ENCODE measurements around the gene SMARCA1. TPM values are rescaled to one million over a fixed set of nuclear protein-coding genes. Genes with fewer than 3 reads are reported as not detected.
"Not testable (repeated sequence)": the region's sequence is repeated elsewhere in the genome, so short reads cannot be mapped to it uniquely, and the experiment has no call there.

Gene SMARCA1
- total and polyA plus RNA-seq, 3 experiments from 2014 or later: 0.11 to 0.38 TPM; not detected in 1

- no peak for DNase-seq
- Histone ChIP-seq H3K4me1 (ENCODE audit: insufficient read depth, low read length) (no peaks in the 10 kb centered on the region), H3K36me3 (ENCODE audit: insufficient read depth, low read length) (no peaks in the 10 kb centered on the region), H3K9me3 (ENCODE audit: low read length) (no peaks in the 10 kb centered on the region), H3K4me3 (ENCODE audit: low read length) (no peak overlapping the region), H3K27me3 (ENCODE audit: insufficient read depth, low read length, poor library complexity, severe bottlenecking) (no peaks in the 10 kb centered on the region), H3K27ac (ENCODE audit: low read depth, low read length) (no peak overlapping the region)
- H3K36me3 Mint-ChIP-seq: peaks cover 0 to 7% (median 0%) of the 10 kb centered on the region in 3 donors
- no peaks in the 10 kb centered on the region for H3K4me1 Mint-ChIP-seq
- no peaks in the 10 kb centered on the region for H3K9me3 Mint-ChIP-seq
- no peak overlapping the region for H3K27ac Mint-ChIP-seq
- ChIA-PET POLR2A (no interaction called here), CTCF (interaction anchor here (1.5 kb wide), 1 partner anchor 17 kb away, joined by 3 read pairs; the partner anchor contains the start of gene OCRL)
- peaks cover 0 to 4% of the 10 kb centered on the region in 2 donors for H3K27me3 Mint-ChIP-seq
- no peak overlapping the region for H3K4me3 Mint-ChIP-seq
Measured at GRCh38 chrX:129557844-129558480, 34.7 kb upstream of the SMARCA1 start.

- no peak for DNase-seq
- Histone ChIP-seq H3K4me1 (ENCODE audit: insufficient read depth, low read length) (no peaks in the 10 kb centered on the region), H3K4me3 (ENCODE audit: low read length) (no peak overlapping the region), H3K27ac (ENCODE audit: low read depth, low read length) (peak overlapping the region; percentile 43), H3K27me3 (ENCODE audit: insufficient read depth, low read length, poor library complexity, severe bottlenecking) (no peaks in the 10 kb centered on the region), H3K36me3 (ENCODE audit: insufficient read depth, low read length) (no peaks in the 10 kb centered on the region), H3K9me3 (ENCODE audit: low read length) (no peaks in the 10 kb centered on the region)
- Mint-ChIP-seq H3K4me3 (no peak overlapping the region), H3K9me3 (no peaks in the 10 kb centered on the region), H3K27ac (no peak overlapping the region), H3K36me3 (peaks cover 0 to 5% (median 0%) of the 10 kb centered on the region in 3 donors), H3K4me1 (no peaks in the 10 kb centered on the region), H3K27me3 (peaks cover 3 to 5% of the 10 kb centered on the region in 2 donors)
- POLR2A ChIA-PET: no interaction called here
- CTCF ChIA-PET: interaction anchor here (1.5 kb wide), 1 partner anchor 16 kb away, joined by 3 read pairs; the partner anchor contains the start of gene OCRL
Measured at GRCh38 chrX:129556806-129557315, 33.6 kb upstream of the SMARCA1 start.

- POLR2A ChIA-PET; H3K36me3 Mint-ChIP-seq; CTCF ChIA-PET; H3K4me3 Mint-ChIP-seq; H3K4me1 ChIP-seq (ENCODE audit: insufficient read depth, low read length); H3K4me3 ChIP-seq (ENCODE audit: low read length); H3K9me3 Mint-ChIP-seq; H3K27ac ChIP-seq (ENCODE audit: low read depth, low read length); H3K9me3 ChIP-seq (ENCODE audit: low read length); H3K27me3 ChIP-seq (ENCODE audit: insufficient read depth, low read length, poor library complexity, severe bottlenecking); H3K4me1 Mint-ChIP-seq; DNase-seq; H3K36me3 ChIP-seq (ENCODE audit: insufficient read depth, low read length); H3K27me3 Mint-ChIP-seq; H3K27ac Mint-ChIP-seq: not testable (repeated sequence)
Measured at GRCh38 chrX:129554816-129555215, 31.5 kb upstream of the SMARCA1 start.

- no peak overlapping the region for H3K27ac ChIP-seq (ENCODE audit: low read depth, low read length)
- no peaks in the 10 kb centered on the region for H3K27me3 ChIP-seq (ENCODE audit: insufficient read depth, low read length, poor library complexity, severe bottlenecking)
- H3K4me1 ChIP-seq (ENCODE audit: insufficient read depth, low read length): no peaks in the 10 kb centered on the region
- H3K9me3 ChIP-seq (ENCODE audit: low read length): no peaks in the 10 kb centered on the region
- no peak overlapping the region for H3K4me3 ChIP-seq (ENCODE audit: low read length)
- no peak for DNase-seq
- POLR2A ChIA-PET: no interaction called here
- CTCF ChIA-PET: no interaction called here
- Mint-ChIP-seq H3K4me1 (no peaks in the 10 kb centered on the region), H3K36me3 (no peaks in the 10 kb centered on the region), H3K9me3 (no peaks in the 10 kb centered on the region), H3K27ac (no peak overlapping the region), H3K27me3 (peaks cover 4% of the 10 kb centered on the region in 2 donors), H3K4me3 (no peak overlapping the region)
- H3K36me3 ChIP-seq (ENCODE audit: insufficient read depth, low read length): no peaks in the 10 kb centered on the region
Measured at GRCh38 chrX:129553619-129554288, 30.5 kb upstream of the SMARCA1 start.

- Mint-ChIP-seq H3K4me1 (no peaks in the 10 kb centered on the region), H3K4me3 (no peak overlapping the region), H3K9me3 (no peaks in the 10 kb centered on the region), H3K36me3 (no peaks in the 10 kb centered on the region), H3K27me3 (peaks cover 2 to 4% of the 10 kb centered on the region in 2 donors), H3K27ac (no peak overlapping the region)
- Histone ChIP-seq H3K4me1 (ENCODE audit: insufficient read depth, low read length) (no peaks in the 10 kb centered on the region), H3K9me3 (ENCODE audit: low read length) (no peaks in the 10 kb centered on the region), H3K27ac (ENCODE audit: low read depth, low read length) (no peak overlapping the region), H3K36me3 (ENCODE audit: insufficient read depth, low read length) (no peaks in the 10 kb centered on the region), H3K27me3 (ENCODE audit: insufficient read depth, low read length, poor library complexity, severe bottlenecking) (no peaks in the 10 kb centered on the region), H3K4me3 (ENCODE audit: low read length) (no peak overlapping the region)
- no peak for DNase-seq
- CTCF ChIA-PET: no interaction called here
- POLR2A ChIA-PET: no interaction called here
Measured at GRCh38 chrX:129549124-129549523, 25.8 kb upstream of the SMARCA1 start.

- Mint-ChIP-seq H3K27ac (no peak overlapping the region), H3K36me3 (no peaks in the 10 kb centered on the region), H3K4me3 (no peak overlapping the region), H3K4me1 (peaks cover 0 to 3% (median 0%) of the 10 kb centered on the region in 3 donors), H3K9me3 (no peaks in the 10 kb centered on the region), H3K27me3 (peaks cover 0 to 12% of the 10 kb centered on the region in 2 donors)
- H3K4me1 ChIP-seq (ENCODE audit: insufficient read depth, low read length): no peaks in the 10 kb centered on the region
- ChIA-PET CTCF (no interaction called here), POLR2A (no interaction called here)
- H3K27me3 ChIP-seq (ENCODE audit: insufficient read depth, low read length, poor library complexity, severe bottlenecking): no peaks in the 10 kb centered on the region
- H3K36me3 ChIP-seq (ENCODE audit: insufficient read depth, low read length): no peaks in the 10 kb centered on the region
- no peak for DNase-seq
- no peak overlapping the region for H3K27ac ChIP-seq (ENCODE audit: low read depth, low read length)
- no peak overlapping the region for H3K4me3 ChIP-seq (ENCODE audit: low read length)
- no peaks in the 10 kb centered on the region for H3K9me3 ChIP-seq (ENCODE audit: low read length)
Measured at GRCh38 chrX:129545408-129545807, 22.1 kb upstream of the SMARCA1 start.

GRCh38 chrX:129544780-129545179, 21.5 kb upstream of the SMARCA1 start:
- POLR2A ChIA-PET: no interaction called here
- Mint-ChIP-seq H3K4me3 (no peak overlapping the region), H3K4me1 (peaks cover 0 to 5% (median 0%) of the 10 kb centered on the region in 3 donors), H3K27me3 (peaks cover 2 to 12% of the 10 kb centered on the region in 2 donors), H3K27ac (no peak overlapping the region), H3K9me3 (no peaks in the 10 kb centered on the region), H3K36me3 (no peaks in the 10 kb centered on the region)
- no peak overlapping the region for H3K4me3 ChIP-seq (ENCODE audit: low read length)
- H3K9me3 ChIP-seq (ENCODE audit: low read length): no peaks in the 10 kb centered on the region
- DNase-seq: no peak
- no peaks in the 10 kb centered on the region for H3K27me3 ChIP-seq (ENCODE audit: insufficient read depth, low read length, poor library complexity, severe bottlenecking)
- H3K4me1 ChIP-seq (ENCODE audit: insufficient read depth, low read length): no peaks in the 10 kb centered on the region
- CTCF ChIA-PET: no interaction called here
- no peak overlapping the region for H3K27ac ChIP-seq (ENCODE audit: low read depth, low read length)
- no peaks in the 10 kb centered on the region for H3K36me3 ChIP-seq (ENCODE audit: insufficient read depth, low read length)

- POLR2A ChIA-PET: no interaction called here
- Histone ChIP-seq H3K36me3 (ENCODE audit: insufficient read depth, low read length) (no peaks in the 10 kb centered on the region), H3K4me1 (ENCODE audit: insufficient read depth, low read length) (no peaks in the 10 kb centered on the region), H3K4me3 (ENCODE audit: low read length) (peak overlapping the region; percentile 39), H3K9me3 (ENCODE audit: low read length) (no peaks in the 10 kb centered on the region), H3K27ac (ENCODE audit: low read depth, low read length) (peak overlapping the region; percentile 43), H3K27me3 (ENCODE audit: insufficient read depth, low read length, poor library complexity, severe bottlenecking) (no peaks in the 10 kb centered on the region)
- H3K9me3 Mint-ChIP-seq: no peaks in the 10 kb centered on the region
- CTCF ChIA-PET: interaction anchor here (1.3 kb wide), 1 partner anchor 16 kb away, joined by 3 read pairs; no protein-coding TSS in a partner anchor
- H3K27ac Mint-ChIP-seq: no peak overlapping the region
- H3K27me3 Mint-ChIP-seq: peaks cover 14 to 15% of the 10 kb centered on the region in 2 donors
- no peak for DNase-seq
- peak overlapping the region; percentile 30 to 67 (median 55) for H3K4me3 Mint-ChIP-seq
- H3K4me1 Mint-ChIP-seq: peaks cover 0 to 8% (median 0%) of the 10 kb centered on the region in 3 donors
- H3K36me3 Mint-ChIP-seq: no peaks in the 10 kb centered on the region
Measured at GRCh38 chrX:129540722-129541184, 17.5 kb upstream of the SMARCA1 start.
